ENCODE data around the gene ANKRD50. TPM values are rescaled to one million over a fixed set of nuclear protein-coding genes. Genes with fewer than 3 reads are reported as not detected.

The ANKRD50 gene
- total RNA-seq, 1 experiment from 2014 or later: 14.3 TPM

GRCh38 chr4:124738994-124739393 is 26.5 kb upstream of the ANKRD50 start:
- H3K4me1 ChIP-seq (ENCODE audit: control insufficient read depth, insufficient read depth, low read length): no peaks in the 10 kb centered on the region
- no peak overlapping the region for H3K4me3 ChIP-seq (ENCODE audit: low read depth in 2 of 2, low read length in 2 of 2)
- no peak for TF ChIP-seq POLR2AphosphoS5 (IDR thresholded peaks at IDR 0.05; ENCODE audit: low read depth, low read length)
- no peak for TF ChIP-seq SIN3A (IDR thresholded peaks at IDR 0.05; ENCODE audit: borderline replicate concordance, insufficient read depth, low read depth, low read length)
- no peak for TF ChIP-seq TCF7L2 (IDR thresholded peaks at IDR 0.05; ENCODE audit: low read depth, low read length)
- TF ChIP-seq CTCF (IDR thresholded peaks at IDR 0.05): no peak
- TF ChIP-seq REST (IDR thresholded peaks at IDR 0.05; ENCODE audit: insufficient read depth in 1 of 2, low read depth in 2 of 2, low read length in 1 of 2): no peak
- DNase-seq (ENCODE audit: low read depth, low spot score) (no peak), ATAC-seq (no peak)
- in situ Hi-C loops (cut with HindIII; ENCODE audit: low pct_unique_long_range_greater_than_20kb, low sequenced_read_pairs) (no loop called here), intact Hi-C loops (cut with micrococcal nuclease; ENCODE audit: unreplicated experiment) (no loop called here)
- POLR2A ChIA-PET: interaction anchor here (0.6 kb wide), 1 partner anchor 373 kb away, joined by 3 read pairs; no protein-coding TSS in a partner anchor
- H3K36me3 ChIP-seq (ENCODE audit: control insufficient read depth, insufficient read depth, low read length): no peaks in the 10 kb centered on the region
- no TSS peak for BruUV-seq (replicated peaks)
- H3K9me3 ChIP-seq (ENCODE audit: control insufficient read depth, insufficient read depth, low read depth, low read length): no peaks in the 10 kb centered on the region
- H3K27ac ChIP-seq (ENCODE audit: low read length): no peak overlapping the region
- CTCF ChIA-PET: no interaction called here
- no peaks in the 10 kb centered on the region for H3K27me3 ChIP-seq (ENCODE audit: control insufficient read depth, insufficient read depth, low read length)

- Histone ChIP-seq H3K36me3 (ENCODE audit: control insufficient read depth, insufficient read depth, low read length) (no peaks in the 10 kb centered on the region), H3K4me3 (ENCODE audit: low read depth in 2 of 2, low read length in 2 of 2) (no peak overlapping the region), H3K27ac (ENCODE audit: low read length) (no peak overlapping the region), H3K27me3 (ENCODE audit: control insufficient read depth, insufficient read depth, low read length) (no peaks in the 10 kb centered on the region), H3K4me1 (ENCODE audit: control insufficient read depth, insufficient read depth, low read length) (no peaks in the 10 kb centered on the region), H3K9me3 (ENCODE audit: control insufficient read depth, insufficient read depth, low read depth, low read length) (no peaks in the 10 kb centered on the region)
- ATAC-seq (no peak), DNase-seq (ENCODE audit: low read depth, low spot score) (no peak)
- ChIA-PET CTCF (no interaction called here), POLR2A (interaction anchor here (0.7 kb wide), 1 partner anchor 125 kb away, joined by 3 read pairs; no protein-coding TSS in a partner anchor)
- in situ Hi-C loops (cut with HindIII; ENCODE audit: low pct_unique_long_range_greater_than_20kb, low sequenced_read_pairs) (no loop called here), intact Hi-C loops (cut with micrococcal nuclease; ENCODE audit: unreplicated experiment) (no loop called here)
- no peak for TF ChIP-seq SIN3A (IDR thresholded peaks at IDR 0.05; ENCODE audit: borderline replicate concordance, insufficient read depth, low read depth, low read length)
- BruUV-seq (replicated peaks): no TSS peak
Measured at GRCh38 chr4:124737619-124738018, 25.1 kb upstream of the ANKRD50 start.

GRCh38 chr4:124736526-124736925 is 24.0 kb upstream of the ANKRD50 start:
- no peaks in the 10 kb centered on the region for H3K36me3 ChIP-seq (ENCODE audit: control insufficient read depth, insufficient read depth, low read length)
- ATAC-seq (no peak), DNase-seq (ENCODE audit: low read depth, low spot score) (no peak)
- POLR2A ChIA-PET: no interaction called here
- BruUV-seq (replicated peaks): no TSS peak
- in situ Hi-C loops (cut with HindIII; ENCODE audit: low pct_unique_long_range_greater_than_20kb, low sequenced_read_pairs): no loop called here
- TF ChIP-seq SIN3A (IDR thresholded peaks at IDR 0.05; ENCODE audit: borderline replicate concordance, insufficient read depth, low read depth, low read length): no peak
- TF ChIP-seq CTCF (IDR thresholded peaks at IDR 0.05): no peak
- no peak for TF ChIP-seq TCF7L2 (IDR thresholded peaks at IDR 0.05; ENCODE audit: low read depth, low read length)
- no peak for TF ChIP-seq POLR2AphosphoS5 (IDR thresholded peaks at IDR 0.05; ENCODE audit: low read depth, low read length)
- TF ChIP-seq REST (IDR thresholded peaks at IDR 0.05; ENCODE audit: insufficient read depth in 1 of 2, low read depth in 2 of 2, low read length in 1 of 2): no peak
- no peaks in the 10 kb centered on the region for H3K4me1 ChIP-seq (ENCODE audit: control insufficient read depth, insufficient read depth, low read length)
- no peaks in the 10 kb centered on the region for H3K9me3 ChIP-seq (ENCODE audit: control insufficient read depth, insufficient read depth, low read depth, low read length)
- no peaks in the 10 kb centered on the region for H3K27me3 ChIP-seq (ENCODE audit: control insufficient read depth, insufficient read depth, low read length)
- no peak overlapping the region for H3K4me3 ChIP-seq (ENCODE audit: low read depth in 2 of 2, low read length in 2 of 2)
- CTCF ChIA-PET: no interaction called here
- intact Hi-C loops (cut with micrococcal nuclease; ENCODE audit: unreplicated experiment): no loop called here
- H3K27ac ChIP-seq (ENCODE audit: low read length): no peak overlapping the region

Data from Panc1 (cell line).